ENCODE measurements around the gene PLXNB1.

PLXNB1 gene

DNA sequence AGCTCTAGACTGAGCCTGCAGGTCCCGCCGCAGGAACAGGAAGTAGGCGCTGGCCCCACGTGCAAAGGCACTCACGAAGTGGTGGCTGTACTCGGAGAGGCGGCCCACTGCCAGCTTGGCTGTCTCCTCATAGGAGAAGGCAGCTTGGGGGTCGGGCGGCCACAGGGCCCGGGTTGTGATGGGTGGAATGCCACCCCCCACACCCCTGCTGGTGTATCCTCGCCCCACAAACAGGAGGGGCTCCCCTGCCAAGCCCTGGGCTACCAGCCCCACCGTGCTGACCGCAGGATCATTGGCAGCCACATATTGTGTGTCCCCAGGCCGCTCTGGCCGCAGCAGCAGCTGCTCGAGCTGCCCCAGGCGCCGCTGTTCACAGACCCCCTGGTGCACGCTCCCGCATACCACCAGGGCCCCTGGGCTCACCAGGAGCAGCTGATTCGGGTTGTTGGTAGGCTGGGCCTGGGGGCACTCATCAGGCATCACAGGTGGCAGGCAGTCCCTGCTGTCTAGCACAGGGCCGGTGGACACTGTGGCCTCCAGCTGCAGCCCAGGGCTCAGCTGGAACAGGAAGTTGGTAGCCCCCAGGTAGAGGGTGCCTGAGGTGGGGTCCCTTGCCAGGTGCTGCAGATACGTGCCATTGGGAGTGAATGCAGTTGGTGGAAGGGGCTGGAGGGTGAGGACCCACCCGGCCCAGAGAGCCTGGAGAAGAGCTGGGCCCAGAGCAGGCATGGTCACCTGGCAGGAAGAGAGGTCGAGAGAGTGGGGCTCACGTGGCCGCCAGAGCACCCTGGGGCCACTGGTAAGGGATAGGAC lies 5.8 kb downstream of the PLXNB1 start:
- H3K4me1 ChIP-seq (ENCODE audit: insufficient read depth, low read length) = peaks cover 17% of the 10 kb centered on the region
- no peaks in the 10 kb centered on the region for H3K79me2 ChIP-seq (ENCODE audit: insufficient read depth, low read length)
- DNase-seq (no peak), ATAC-seq (ENCODE audit: insufficient read depth, low read depth) (no peak)
- H2AFZ ChIP-seq (ENCODE audit: low read depth, low read length) = no peak overlapping the region
- no peak overlapping the region for H3K4me3 ChIP-seq (ENCODE audit: low read depth in 1 of 2, low read length in 2 of 2)
- no peak overlapping the region for H3K9ac ChIP-seq (ENCODE audit: low read depth, low read length)
- H4K20me1 ChIP-seq (ENCODE audit: insufficient read depth, low read length) = peaks cover 7% of the 10 kb centered on the region
- TF ChIP-seq, protein P1, sequence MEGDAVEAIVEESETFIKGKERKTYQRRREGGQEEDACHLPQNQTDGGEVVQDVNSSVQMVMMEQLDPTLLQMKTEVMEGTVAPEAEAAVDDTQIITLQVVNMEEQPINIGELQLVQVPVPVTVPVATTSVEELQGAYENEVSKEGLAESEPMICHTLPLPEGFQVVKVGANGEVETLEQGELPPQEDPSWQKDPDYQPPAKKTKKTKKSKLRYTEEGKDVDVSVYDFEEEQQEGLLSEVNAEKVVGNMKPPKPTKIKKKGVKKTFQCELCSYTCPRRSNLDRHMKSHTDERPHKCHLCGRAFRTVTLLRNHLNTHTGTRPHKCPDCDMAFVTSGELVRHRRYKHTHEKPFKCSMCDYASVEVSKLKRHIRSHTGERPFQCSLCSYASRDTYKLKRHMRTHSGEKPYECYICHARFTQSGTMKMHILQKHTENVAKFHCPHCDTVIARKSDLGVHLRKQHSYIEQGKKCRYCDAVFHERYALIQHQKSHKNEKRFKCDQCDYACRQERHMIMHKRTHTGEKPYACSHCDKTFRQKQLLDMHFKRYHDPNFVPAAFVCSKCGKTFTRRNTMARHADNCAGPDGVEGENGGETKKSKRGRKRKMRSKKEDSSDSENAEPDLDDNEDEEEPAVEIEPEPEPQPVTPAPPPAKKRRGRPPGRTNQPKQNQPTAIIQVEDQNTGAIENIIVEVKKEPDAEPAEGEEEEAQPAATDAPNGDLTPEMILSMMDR (IDR thresholded peaks at IDR 0.05; ENCODE audit: borderline replicate concordance, extremely low read depth, low read length, poor library complexity, severe bottlenecking) = no peak
- TF ChIP-seq EZH2 (IDR thresholded peaks at IDR 0.05; ENCODE audit: borderline replicate concordance, low read depth, low read length, severe bottlenecking) = no peak
- H3K27ac ChIP-seq (ENCODE audit: low read length) = no peak overlapping the region
- H3K27me3 ChIP-seq (ENCODE audit: insufficient read depth, low read length, poor library complexity) = peaks cover 17% of the 10 kb centered on the region
- H3K36me3 ChIP-seq (ENCODE audit: insufficient read depth, low read length) = no peaks in the 10 kb centered on the region
- H3K9me3 ChIP-seq (ENCODE audit: insufficient read depth, low read length, severe bottlenecking) = no peaks in the 10 kb centered on the region
- no peak overlapping the region for H3K4me2 ChIP-seq (ENCODE audit: insufficient read depth, low read length)

DNA sequence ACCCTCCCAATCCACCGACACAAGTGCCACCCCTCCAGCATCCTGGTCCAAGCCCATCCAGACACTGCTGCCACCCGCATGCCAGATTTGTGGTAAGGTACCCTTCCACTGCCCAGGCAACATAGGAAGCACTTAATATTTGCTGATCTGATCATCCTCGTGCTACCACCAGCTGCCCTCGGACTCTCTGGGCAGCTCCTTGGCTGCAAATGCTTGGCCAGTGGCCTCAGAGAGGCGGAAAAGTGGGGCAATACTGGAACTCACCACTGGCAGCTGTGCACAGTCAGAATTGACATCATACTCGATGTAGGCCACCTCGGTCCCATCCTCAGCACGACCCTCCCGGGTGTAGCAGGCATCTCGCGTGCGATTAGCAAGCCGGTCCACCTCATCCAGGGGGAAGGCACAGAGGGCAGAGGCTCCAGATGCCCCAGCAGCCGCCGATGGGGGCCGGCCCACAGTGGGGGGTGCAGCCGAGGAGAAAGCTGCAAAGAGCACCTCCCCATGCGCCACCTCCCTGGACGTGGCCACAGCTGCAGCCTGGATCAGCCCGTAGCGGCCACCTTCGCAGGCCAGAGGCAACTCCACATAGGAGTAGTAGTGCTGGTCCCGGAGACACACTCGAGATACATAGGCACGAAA lies 6.5 kb downstream of the PLXNB1 start:
- Histone ChIP-seq H3K9me3 (ENCODE audit: insufficient read depth, low read length, severe bottlenecking) (no peaks in the 10 kb centered on the region), H3K79me2 (ENCODE audit: insufficient read depth, low read length) (no peaks in the 10 kb centered on the region), H4K20me1 (ENCODE audit: insufficient read depth, low read length) (peaks cover 9% of the 10 kb centered on the region), H3K27me3 (ENCODE audit: insufficient read depth, low read length, poor library complexity) (peaks cover 10% of the 10 kb centered on the region), H3K4me1 (ENCODE audit: insufficient read depth, low read length) (peaks cover 10% of the 10 kb centered on the region), H2AFZ (ENCODE audit: low read depth, low read length) (no peak overlapping the region), H3K36me3 (ENCODE audit: insufficient read depth, low read length) (no peaks in the 10 kb centered on the region), H3K9ac (ENCODE audit: low read depth, low read length) (no peak overlapping the region), H3K4me2 (ENCODE audit: insufficient read depth, low read length) (no peak overlapping the region), H3K4me3 (ENCODE audit: low read depth in 1 of 2, low read length in 2 of 2) (no peak overlapping the region), H3K27ac (ENCODE audit: low read length) (no peak overlapping the region)
- DNase-seq = no peak
- ATAC-seq (ENCODE audit: insufficient read depth, low read depth) = no peak
- TF ChIP-seq, protein P1 (IDR thresholded peaks at IDR 0.05; ENCODE audit: borderline replicate concordance, extremely low read depth, low read length, poor library complexity, severe bottlenecking) = no peak
- TF ChIP-seq EZH2 (IDR thresholded peaks at IDR 0.05; ENCODE audit: borderline replicate concordance, low read depth, low read length, severe bottlenecking) = no peak

DNA sequence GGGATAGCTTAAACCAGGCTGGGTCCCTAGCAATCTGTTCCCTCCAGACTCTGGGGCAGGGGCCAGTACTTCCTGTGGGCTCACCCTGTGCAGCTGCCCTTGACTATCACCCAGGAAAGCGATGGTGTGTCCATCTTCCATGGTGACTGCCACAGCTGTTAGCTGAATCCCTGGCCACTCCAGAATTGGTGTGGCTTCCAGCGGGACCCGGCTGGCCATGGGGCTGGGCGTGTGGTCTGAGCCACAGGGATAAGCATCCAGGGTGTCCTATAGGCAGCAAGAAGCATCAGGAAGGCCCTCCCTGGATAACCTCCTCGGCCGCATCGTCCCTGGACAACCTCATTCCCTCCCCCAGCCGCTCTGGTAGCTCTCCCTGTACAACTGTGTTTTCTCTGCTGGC lies 7.2 kb downstream of the PLXNB1 start:
- H3K79me2 ChIP-seq (ENCODE audit: insufficient read depth, low read length) = no peaks in the 10 kb centered on the region

More for the DNA sequence above, 7.2 kb downstream of the PLXNB1 start:
- no peak for DNase-seq
- TF ChIP-seq, protein P1 (IDR thresholded peaks at IDR 0.05; ENCODE audit: borderline replicate concordance, extremely low read depth, low read length, poor library complexity, severe bottlenecking) = no peak
- TF ChIP-seq EZH2 (IDR thresholded peaks at IDR 0.05; ENCODE audit: borderline replicate concordance, low read depth, low read length, severe bottlenecking) = no peak
- Histone ChIP-seq H3K9ac (ENCODE audit: low read depth, low read length) (no peak overlapping the region), H4K20me1 (ENCODE audit: insufficient read depth, low read length) (peaks cover 7% of the 10 kb centered on the region), H3K4me1 (ENCODE audit: insufficient read depth, low read length) (peaks cover 4% of the 10 kb centered on the region; the same call in 1 of the 2 replicates), H3K27me3 (ENCODE audit: insufficient read depth, low read length, poor library complexity) (peaks cover 3% of the 10 kb centered on the region), H2AFZ (ENCODE audit: low read depth, low read length) (no peak overlapping the region), H3K4me2 (ENCODE audit: insufficient read depth, low read length) (no peak overlapping the region), H3K9me3 (ENCODE audit: insufficient read depth, low read length, severe bottlenecking) (no peaks in the 10 kb centered on the region), H3K36me3 (ENCODE audit: insufficient read depth, low read length) (no peaks in the 10 kb centered on the region), H3K4me3 (ENCODE audit: low read depth in 1 of 2, low read length in 2 of 2) (no peak overlapping the region), H3K27ac (ENCODE audit: low read length) (no peak overlapping the region)
- ATAC-seq (ENCODE audit: insufficient read depth, low read depth) = no peak
